Measurements from ENCODE around the gene SH3PXD2B.

GRCh38 chr5:172321593-172321992, 132.7 kb downstream of the SH3PXD2B start:
- TF ChIP-seq CTCF (IDR thresholded peaks at IDR 0.05 in 8 of 11, conservative IDR thresholded peaks at IDR 0.05 in 3 of 11) (no peak), POLR2A (IDR thresholded peaks at IDR 0.05) (no peak), POLR2AphosphoS5 (IDR thresholded peaks at IDR 0.05) (no peak)
